Astrocyte of the spinal cord (primary cell): Measurements from ENCODE around the gene TMEM51.

Source experiments
- DNase-seq: peaks from one replicate; pipeline ENCODE4 v3.0.0; 2011; ENCODE audit warnings: low read depth, low spot score
- H3K4me3 ChIP-seq: 2 replicates; pipeline ENCODE4 v1.5.1; 2011; ENCODE audit warnings: low read depth, mild to moderate bottlenecking, low read length, moderate library complexity
- in situ Hi-C: cut with HindIII; loops from 2 replicates; pipeline ENCODE4 v1.10.0; 2017; ENCODE audit warnings: low sequenced_read_pairs
- TF ChIP-seq, protein P1 (sequence below): IDR thresholded peaks from 2 replicates; pipeline ENCODE4 v1.5.1; 2012; ENCODE audit warnings: low read depth, mild to moderate bottlenecking, low read length, inconsistent platforms

The TMEM51 gene

DNA sequence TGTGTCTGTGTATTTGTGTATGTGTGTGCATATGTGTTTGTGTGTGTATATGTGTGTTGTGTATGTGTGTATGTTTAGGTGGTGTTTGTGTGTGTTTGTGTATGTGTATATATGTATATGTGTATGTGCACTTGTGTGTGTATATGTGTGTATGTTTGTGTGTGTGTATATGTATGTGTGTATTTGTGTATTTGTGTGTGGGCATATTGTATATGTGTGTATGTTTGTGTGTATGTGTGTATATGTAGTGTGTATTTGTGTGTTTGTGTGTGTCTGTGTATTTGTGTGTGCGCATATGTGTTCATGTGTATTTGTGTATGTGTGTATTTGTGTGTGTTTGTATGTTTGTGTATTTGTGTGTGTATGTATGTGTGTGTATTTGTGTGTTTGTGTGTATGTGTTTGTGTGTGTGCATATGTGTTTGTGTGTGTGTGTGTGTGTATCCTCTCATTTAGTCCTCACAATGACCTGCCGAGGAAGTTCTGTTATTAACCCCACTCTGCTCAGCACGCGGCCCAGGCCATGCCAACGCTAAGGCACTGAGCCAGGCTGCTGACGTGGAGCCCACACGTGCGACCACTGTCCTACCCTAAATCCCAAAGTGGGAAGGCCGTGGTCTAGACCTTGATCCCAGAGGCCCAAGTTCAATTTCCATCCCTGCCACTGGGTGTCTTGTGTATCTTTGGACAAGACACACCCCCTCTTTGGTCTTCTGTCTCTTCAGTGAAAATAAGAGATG lies 43.2 kb upstream of the TMEM51 start:
- no peak for DNase-seq
- TF ChIP-seq, protein P1, sequence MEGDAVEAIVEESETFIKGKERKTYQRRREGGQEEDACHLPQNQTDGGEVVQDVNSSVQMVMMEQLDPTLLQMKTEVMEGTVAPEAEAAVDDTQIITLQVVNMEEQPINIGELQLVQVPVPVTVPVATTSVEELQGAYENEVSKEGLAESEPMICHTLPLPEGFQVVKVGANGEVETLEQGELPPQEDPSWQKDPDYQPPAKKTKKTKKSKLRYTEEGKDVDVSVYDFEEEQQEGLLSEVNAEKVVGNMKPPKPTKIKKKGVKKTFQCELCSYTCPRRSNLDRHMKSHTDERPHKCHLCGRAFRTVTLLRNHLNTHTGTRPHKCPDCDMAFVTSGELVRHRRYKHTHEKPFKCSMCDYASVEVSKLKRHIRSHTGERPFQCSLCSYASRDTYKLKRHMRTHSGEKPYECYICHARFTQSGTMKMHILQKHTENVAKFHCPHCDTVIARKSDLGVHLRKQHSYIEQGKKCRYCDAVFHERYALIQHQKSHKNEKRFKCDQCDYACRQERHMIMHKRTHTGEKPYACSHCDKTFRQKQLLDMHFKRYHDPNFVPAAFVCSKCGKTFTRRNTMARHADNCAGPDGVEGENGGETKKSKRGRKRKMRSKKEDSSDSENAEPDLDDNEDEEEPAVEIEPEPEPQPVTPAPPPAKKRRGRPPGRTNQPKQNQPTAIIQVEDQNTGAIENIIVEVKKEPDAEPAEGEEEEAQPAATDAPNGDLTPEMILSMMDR, result no peak
- no peak overlapping the region for H3K4me3 ChIP-seq
- in situ Hi-C loops, result no loop called here

DNA sequence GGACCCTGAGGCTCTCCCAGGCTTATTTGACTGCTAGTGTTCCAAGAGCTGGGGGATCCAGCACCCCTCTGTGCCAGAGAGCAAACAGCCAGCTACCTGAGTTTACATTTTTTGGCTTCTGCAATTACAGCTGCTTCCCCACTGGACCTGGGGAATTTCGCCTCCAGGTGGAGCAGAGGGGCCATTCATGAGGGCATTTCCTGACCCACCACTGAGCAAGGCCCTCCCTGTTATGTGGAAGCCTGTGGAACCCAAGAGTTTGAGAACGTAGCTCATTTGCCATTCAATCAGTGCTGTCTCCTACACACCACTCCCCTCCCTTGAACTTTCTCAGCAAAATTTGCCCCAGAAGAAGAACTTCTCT lies 42.7 kb upstream of the TMEM51 start:
- no peak for DNase-seq
- no peak overlapping the region for H3K4me3 ChIP-seq
- TF ChIP-seq, protein P1, result no peak
- in situ Hi-C loops, result no loop called here

DNA sequence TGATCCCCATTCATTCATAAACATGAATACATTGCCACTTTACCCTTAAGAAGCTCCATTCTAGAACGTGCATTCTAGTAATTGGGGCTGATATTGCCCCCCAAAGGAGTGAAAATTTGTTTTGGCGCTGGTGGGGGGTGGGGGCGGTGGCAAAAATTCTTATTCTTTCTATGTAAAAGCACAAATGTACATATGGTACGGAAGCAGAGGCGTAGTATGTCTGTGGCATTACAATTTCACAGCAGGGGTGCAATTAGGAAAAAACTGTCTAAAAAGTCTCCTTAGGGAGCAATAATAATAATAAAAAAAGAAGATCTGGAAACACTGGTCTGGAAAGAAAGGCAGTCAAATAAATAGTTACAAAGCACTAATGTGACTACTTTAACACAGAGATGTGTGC lies 40.4 kb upstream of the TMEM51 start:
- H3K4me3 ChIP-seq, result no peak overlapping the region
- TF ChIP-seq, protein P1, result no peak
- in situ Hi-C loops, result no loop called here
- DNase-seq, result no peak

DNA sequence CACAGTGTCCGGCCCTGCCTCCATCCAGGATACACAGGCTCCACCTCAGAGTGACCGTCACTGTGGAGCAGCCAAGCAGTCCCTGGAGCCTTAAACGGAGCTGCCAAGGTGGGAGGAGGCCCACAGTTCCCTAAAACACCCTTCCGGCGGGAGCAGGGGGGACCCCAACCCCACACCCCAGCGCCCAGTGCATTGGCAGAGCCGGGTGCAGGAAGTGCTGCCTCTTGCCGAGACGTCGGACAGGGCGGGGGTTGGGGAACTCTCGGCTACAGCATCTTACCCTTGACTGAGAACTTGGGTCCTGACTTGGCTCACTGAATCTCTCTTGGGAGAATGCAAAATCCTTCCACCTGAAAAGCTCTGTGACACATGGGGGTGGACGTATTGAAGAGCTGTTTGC lies 38.7 kb upstream of the TMEM51 start:
- TF ChIP-seq, protein P1, result no peak
- in situ Hi-C loops, result no loop called here
- H3K4me3 ChIP-seq, result no peak overlapping the region
- no peak for DNase-seq

DNA sequence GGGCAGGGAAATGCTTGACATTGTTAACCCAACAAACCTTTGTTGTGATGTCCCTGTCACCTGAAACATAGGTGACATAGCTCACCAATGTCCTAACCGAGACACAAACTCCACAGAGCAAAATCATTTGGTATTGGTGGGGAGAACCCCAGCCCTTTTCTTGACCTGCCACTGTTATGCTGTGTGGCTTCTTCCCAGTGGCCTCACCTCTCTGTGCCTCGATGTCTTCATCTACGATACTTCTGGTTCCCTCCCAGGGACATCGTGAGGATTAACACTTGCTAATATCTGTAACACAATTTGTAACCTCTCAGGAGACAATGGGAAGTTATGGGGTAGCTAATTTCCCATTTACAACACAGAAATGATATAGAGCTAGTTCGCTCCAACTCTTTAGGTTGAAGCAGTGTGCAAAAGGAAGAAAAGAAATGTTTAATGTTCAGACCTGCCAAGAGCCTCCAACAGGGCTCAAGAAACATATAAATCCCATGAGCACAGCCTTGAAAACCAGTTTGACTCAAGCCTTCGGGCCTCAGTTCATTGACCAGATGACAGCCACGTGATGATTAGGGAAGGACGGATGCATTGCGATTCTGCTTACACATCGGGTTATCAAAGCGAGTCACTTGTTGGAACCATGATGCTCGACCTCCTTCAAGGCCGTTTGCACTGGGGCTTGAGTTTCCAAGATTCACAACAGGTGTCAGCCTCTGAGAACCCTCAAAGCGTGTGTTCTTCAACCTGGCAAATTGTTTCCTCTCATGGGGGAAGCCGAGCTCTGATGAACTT lies 37.8 kb upstream of the TMEM51 start:
- H3K4me3 ChIP-seq, result no peak overlapping the region
- in situ Hi-C loops, result no loop called here
- TF ChIP-seq, protein P1, result no peak
- no peak for DNase-seq

DNA sequence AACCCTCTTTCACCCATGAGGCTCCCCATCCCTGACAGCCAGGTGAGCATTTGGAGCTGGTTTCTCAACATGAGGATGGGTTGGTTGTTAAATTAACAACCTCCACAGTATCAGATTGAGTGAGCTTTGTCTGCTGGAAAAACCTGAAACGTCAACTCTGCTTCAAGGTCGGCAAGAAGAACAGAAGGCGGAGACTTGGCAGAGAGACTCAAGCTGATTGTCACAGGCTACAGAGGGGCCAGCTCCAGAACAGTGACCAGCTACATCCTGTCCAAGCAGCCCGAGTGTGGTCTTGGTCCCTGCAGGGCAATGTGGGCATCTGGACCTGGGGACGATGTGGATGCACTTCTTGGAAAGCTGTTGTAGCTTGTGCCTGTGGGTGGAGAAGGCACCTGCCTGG lies 36.6 kb upstream of the TMEM51 start:
- TF ChIP-seq, protein P1, result no peak
- no peak for DNase-seq
- H3K4me3 ChIP-seq, result no peak overlapping the region
- in situ Hi-C loops, result no loop called here
